ENCODE measurements around the gene CDKL1.

CDKL1 gene

GRCh38 chr14:50342221-50343078 lies 54.2 kb downstream of the CDKL1 start:
- H3K9me3 ChIP-seq (ENCODE audit: control insufficient read depth, insufficient read depth, low read depth, low read length) = no peaks in the 10 kb centered on the region
- H3K36me3 ChIP-seq (ENCODE audit: control insufficient read depth in 2 of 2, insufficient read depth in 1 of 2, low read length in 2 of 2) = peaks cover 0 to 3% of the 10 kb centered on the region in 2 experiments; a peak in 1 of 3 replicates
- no peak overlapping the region for H3K27ac ChIP-seq (ENCODE audit: extremely low read depth, low read depth, low read length)
- CTCF ChIA-PET = interaction anchor here (0.6 to 1.3 kb wide), 11 partner anchors 9 to 435 kb away, joined by 3 to 7 read pairs (median 3); no protein-coding TSS in a partner anchor
- H3K4me3 ChIP-seq (ENCODE audit: low read depth, low read length) = no peak overlapping the region
- H3K4me1 ChIP-seq (ENCODE audit: control insufficient read depth, insufficient read depth, low read length) = peaks cover 14% of the 10 kb centered on the region; the same call in 1 of the 2 replicates
- POLR2A ChIA-PET = interaction anchor here (0.7 to 1.1 kb wide), 2 partner anchors 9 to 189 kb away, joined by 4 read pairs; no protein-coding TSS in a partner anchor
- TF ChIP-seq ZNF560 (tag by site-specific recombination; IDR thresholded peaks at IDR 0.05; ENCODE audit: borderline replicate concordance) = no peak
- no peak for TF ChIP-seq YY2 (tag by site-specific recombination; IDR thresholded peaks at IDR 0.05)
- peak; percentile 50; the same call in 1 of the 2 replicates for TF ChIP-seq ZFHX2 (tag by site-specific recombination; conservative IDR thresholded peaks at IDR 0.05)
- no peak for TF ChIP-seq ZNF660 (tag by site-specific recombination; IDR thresholded peaks at IDR 0.05)
- 0 out of 2 replicates have a peak, but pooled peaks have one; percentile 13 for TF ChIP-seq ZSCAN30 (tag by site-specific recombination; IDR thresholded peaks at IDR 0.05)
- TF ChIP-seq ZBTB21 (tag by site-specific recombination; IDR thresholded peaks at IDR 0.05) = no peak
- TF ChIP-seq EGR2 (tag by site-specific recombination; IDR thresholded peaks at IDR 0.05; ENCODE audit: low read depth) = 0 out of 2 replicates have a peak, but pooled peaks have one; percentile 22
- no peak for TF ChIP-seq ZNF133 (tag by site-specific recombination; IDR thresholded peaks at IDR 0.05)
- no peak for TF ChIP-seq PBX3 (CRISPR knock-in tag; IDR thresholded peaks at IDR 0.05)
- TF ChIP-seq GLIS1 (tag by site-specific recombination; IDR thresholded peaks at IDR 0.05) = 0 out of 2 replicates have a peak, but pooled peaks have one; percentile 12
- no peak for TF ChIP-seq OSR2 (tag by site-specific recombination; IDR thresholded peaks at IDR 0.05)
- TF ChIP-seq ZNF600 (tag by site-specific recombination; IDR thresholded peaks at IDR 0.05) = peak; percentile 49; the same call in 1 of the 2 replicates
- no peak for TF ChIP-seq SP2 (tag by site-specific recombination; IDR thresholded peaks at IDR 0.05)
- no peak for TF ChIP-seq HOXD13 (CRISPR knock-in tag; IDR thresholded peaks at IDR 0.05; ENCODE audit: borderline replicate concordance)
- TF ChIP-seq, protein P1, sequence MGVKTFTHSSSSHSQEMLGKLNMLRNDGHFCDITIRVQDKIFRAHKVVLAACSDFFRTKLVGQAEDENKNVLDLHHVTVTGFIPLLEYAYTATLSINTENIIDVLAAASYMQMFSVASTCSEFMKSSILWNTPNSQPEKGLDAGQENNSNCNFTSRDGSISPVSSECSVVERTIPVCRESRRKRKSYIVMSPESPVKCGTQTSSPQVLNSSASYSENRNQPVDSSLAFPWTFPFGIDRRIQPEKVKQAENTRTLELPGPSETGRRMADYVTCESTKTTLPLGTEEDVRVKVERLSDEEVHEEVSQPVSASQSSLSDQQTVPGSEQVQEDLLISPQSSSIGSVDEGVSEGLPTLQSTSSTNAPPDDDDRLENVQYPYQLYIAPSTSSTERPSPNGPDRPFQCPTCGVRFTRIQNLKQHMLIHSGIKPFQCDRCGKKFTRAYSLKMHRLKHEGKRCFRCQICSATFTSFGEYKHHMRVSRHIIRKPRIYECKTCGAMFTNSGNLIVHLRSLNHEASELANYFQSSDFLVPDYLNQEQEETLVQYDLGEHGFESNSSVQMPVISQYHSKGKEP (tag by site-specific recombination; IDR thresholded peaks at IDR 0.05) = peak; percentile 54; the same call in 1 of the 2 replicates
- TF ChIP-seq ZBTB10 (tag by site-specific recombination; IDR thresholded peaks at IDR 0.05) = no peak
- TF ChIP-seq ZNF621 (tag by site-specific recombination; IDR thresholded peaks at IDR 0.05) = no peak
- TF ChIP-seq ZNF114 (tag by site-specific recombination; IDR thresholded peaks at IDR 0.05) = no peak
- peak; percentile 87 for TF ChIP-seq ZNF654 (tag by site-specific recombination; IDR thresholded peaks at IDR 0.05; ENCODE audit: low read depth)
- TF ChIP-seq ZNF24 (tag by site-specific recombination; IDR thresholded peaks at IDR 0.05) = no peak
- TF ChIP-seq ZNF184 (tag by site-specific recombination; IDR thresholded peaks at IDR 0.05) = no peak
- 0 out of 2 replicates have a peak, but pooled peaks have one; percentile 20 for TF ChIP-seq ZNF366 (tag by site-specific recombination; conservative IDR thresholded peaks at IDR 0.05)
- TF ChIP-seq ZNF48 (tag by site-specific recombination; IDR thresholded peaks at IDR 0.05) = no peak
- peak; percentile 50; the same call in 1 of the 2 replicates for TF ChIP-seq ZNF692 (tag by site-specific recombination; IDR thresholded peaks at IDR 0.05)
- no peak for TF ChIP-seq ZNF677 (tag by site-specific recombination; IDR thresholded peaks at IDR 0.05)
- TF ChIP-seq SCRT1 (tag by site-specific recombination; IDR thresholded peaks at IDR 0.05; ENCODE audit: borderline replicate concordance) = 0 out of 2 replicates have a peak, but pooled peaks have one; percentile 63
- no peak for TF ChIP-seq ZNF155 (tag by site-specific recombination; IDR thresholded peaks at IDR 0.05)

Measured in HEK293 (cell line).